Measurements from ENCODE around the gene PPIL3.

DNA sequence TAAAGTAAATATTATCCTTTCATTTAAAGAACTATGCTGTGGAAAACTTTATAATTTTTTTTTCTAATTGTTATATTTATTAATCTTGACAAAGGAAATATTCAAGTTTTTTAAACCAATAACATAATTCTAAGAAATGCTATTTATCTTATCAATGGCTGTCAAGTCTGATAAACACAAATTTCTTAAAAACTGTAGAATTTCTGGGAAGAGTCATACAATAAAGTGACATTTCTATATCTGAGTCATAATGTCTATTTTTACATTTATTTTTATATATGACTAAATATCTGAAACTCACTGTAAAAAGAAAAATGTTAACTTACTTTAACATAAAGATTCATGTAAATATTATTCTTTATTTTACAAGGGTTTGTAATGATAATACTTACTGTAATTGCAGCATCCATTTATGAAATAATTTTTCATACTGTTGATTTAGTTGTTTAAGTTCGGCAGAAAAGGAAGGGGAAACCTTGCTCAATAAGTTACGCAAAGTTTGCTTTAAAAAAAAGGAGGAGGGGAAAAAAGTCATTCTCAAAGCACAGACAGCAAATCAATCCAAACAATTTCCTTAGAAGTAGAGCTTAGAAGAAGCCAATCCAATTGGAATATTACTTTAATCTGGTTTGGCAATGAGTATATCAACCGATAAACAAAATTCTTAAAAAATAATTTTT, 42.2 kb upstream of the PPIL3 start:
- TF ChIP-seq, protein P1, sequence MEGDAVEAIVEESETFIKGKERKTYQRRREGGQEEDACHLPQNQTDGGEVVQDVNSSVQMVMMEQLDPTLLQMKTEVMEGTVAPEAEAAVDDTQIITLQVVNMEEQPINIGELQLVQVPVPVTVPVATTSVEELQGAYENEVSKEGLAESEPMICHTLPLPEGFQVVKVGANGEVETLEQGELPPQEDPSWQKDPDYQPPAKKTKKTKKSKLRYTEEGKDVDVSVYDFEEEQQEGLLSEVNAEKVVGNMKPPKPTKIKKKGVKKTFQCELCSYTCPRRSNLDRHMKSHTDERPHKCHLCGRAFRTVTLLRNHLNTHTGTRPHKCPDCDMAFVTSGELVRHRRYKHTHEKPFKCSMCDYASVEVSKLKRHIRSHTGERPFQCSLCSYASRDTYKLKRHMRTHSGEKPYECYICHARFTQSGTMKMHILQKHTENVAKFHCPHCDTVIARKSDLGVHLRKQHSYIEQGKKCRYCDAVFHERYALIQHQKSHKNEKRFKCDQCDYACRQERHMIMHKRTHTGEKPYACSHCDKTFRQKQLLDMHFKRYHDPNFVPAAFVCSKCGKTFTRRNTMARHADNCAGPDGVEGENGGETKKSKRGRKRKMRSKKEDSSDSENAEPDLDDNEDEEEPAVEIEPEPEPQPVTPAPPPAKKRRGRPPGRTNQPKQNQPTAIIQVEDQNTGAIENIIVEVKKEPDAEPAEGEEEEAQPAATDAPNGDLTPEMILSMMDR (IDR thresholded peaks at IDR 0.05), result no peak
- TF ChIP-seq EP300 (IDR thresholded peaks at IDR 0.05), result no peak
- no peak for TF ChIP-seq POLR2A (IDR thresholded peaks at IDR 0.05)

All from ovary (tissue), 3 donors.